ENCODE data around the gene FSTL3. TPM values are rescaled to one million over a fixed set of nuclear protein-coding genes. Genes with fewer than 3 reads are reported as not detected.

Gene FSTL3
- total RNA-seq, 1 donor from 2014 or later, result 312 TPM

DNA sequence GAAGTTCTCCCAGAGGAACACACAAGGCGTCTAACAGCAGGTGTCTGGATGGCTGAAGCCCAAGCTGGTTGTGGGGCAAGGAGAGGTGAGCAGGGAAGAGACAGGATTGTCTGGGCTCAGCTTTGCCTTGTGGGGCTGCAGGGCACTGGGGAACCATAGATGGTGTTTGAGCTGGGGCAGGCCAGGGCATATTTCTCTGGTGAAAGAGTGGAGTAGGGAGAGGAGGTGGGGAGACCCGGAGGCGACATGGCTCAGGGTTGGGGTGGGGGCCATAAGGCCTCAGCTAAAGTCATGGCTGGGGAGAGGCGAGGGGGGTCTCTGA is 27.1 kb downstream of the FSTL3 start:
- TF ChIP-seq, protein P1, sequence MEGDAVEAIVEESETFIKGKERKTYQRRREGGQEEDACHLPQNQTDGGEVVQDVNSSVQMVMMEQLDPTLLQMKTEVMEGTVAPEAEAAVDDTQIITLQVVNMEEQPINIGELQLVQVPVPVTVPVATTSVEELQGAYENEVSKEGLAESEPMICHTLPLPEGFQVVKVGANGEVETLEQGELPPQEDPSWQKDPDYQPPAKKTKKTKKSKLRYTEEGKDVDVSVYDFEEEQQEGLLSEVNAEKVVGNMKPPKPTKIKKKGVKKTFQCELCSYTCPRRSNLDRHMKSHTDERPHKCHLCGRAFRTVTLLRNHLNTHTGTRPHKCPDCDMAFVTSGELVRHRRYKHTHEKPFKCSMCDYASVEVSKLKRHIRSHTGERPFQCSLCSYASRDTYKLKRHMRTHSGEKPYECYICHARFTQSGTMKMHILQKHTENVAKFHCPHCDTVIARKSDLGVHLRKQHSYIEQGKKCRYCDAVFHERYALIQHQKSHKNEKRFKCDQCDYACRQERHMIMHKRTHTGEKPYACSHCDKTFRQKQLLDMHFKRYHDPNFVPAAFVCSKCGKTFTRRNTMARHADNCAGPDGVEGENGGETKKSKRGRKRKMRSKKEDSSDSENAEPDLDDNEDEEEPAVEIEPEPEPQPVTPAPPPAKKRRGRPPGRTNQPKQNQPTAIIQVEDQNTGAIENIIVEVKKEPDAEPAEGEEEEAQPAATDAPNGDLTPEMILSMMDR (IDR thresholded peaks at IDR 0.05), result no peak
- Mint-ChIP-seq H3K27me3 (ENCODE audit: low read depth) (no peaks in the 10 kb centered on the region), H3K9me3 (ENCODE audit: low read depth) (no peaks in the 10 kb centered on the region), H3K27ac (ENCODE audit: unreplicated experiment) (no peak overlapping the region), H3K4me3 (ENCODE audit: unreplicated experiment) (no peak overlapping the region), H3K4me1 (ENCODE audit: low read depth) (peaks cover 13% of the 10 kb centered on the region), H3K36me3 (ENCODE audit: low read depth) (no peaks in the 10 kb centered on the region)
- no peak for DNase-seq (ENCODE audit: low spot score)

DNA sequence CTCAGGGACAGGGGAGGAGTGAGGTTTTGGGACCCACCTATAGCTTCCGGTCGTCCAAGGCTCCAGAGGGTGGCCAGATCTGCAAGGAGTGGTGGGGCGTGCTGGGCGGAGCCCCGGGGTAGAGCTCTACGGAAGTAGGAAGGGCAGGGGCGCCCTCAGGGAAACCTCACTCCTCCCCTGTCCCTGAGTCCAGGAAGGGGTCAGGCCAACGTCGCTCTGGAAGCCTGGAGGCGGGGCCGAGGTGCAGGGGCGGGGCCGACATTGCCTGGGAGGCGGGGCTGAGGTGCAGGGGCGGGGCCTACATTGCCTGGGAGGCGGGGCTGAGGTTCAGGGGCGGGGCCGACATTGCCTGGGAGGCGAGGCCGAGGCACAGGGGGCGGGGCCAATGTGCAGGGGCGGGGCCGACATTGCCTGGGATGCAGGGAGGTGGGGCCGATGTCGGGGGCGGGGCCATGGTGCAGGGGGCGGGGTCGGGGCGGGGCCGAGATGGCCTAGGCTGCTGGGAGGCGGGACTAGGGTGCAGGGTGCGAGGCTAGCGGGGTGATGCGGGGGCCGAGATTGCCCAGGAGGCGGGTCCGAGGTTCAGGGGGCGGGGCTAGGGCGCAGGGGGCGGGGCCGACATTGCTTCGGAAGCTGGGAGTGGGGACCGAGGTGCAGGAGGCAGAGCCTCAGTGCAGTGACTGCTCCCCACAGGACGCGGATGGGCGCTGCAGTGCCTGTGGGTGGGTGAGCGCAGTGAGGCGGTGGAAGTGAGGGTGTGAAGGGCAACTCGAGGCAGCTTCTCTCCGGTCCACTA is 27.7 kb downstream of the FSTL3 start:
- Mint-ChIP-seq H3K27ac (ENCODE audit: unreplicated experiment) (no peak overlapping the region), H3K9me3 (ENCODE audit: low read depth) (no peaks in the 10 kb centered on the region), H3K27me3 (ENCODE audit: low read depth) (no peaks in the 10 kb centered on the region), H3K4me3 (ENCODE audit: unreplicated experiment) (no peak overlapping the region), H3K36me3 (ENCODE audit: low read depth) (no peaks in the 10 kb centered on the region), H3K4me1 (ENCODE audit: low read depth) (peaks cover 13% of the 10 kb centered on the region)
- DNase-seq (ENCODE audit: low spot score), result no peak
- TF ChIP-seq, protein P1 (IDR thresholded peaks at IDR 0.05), result no peak

DNA sequence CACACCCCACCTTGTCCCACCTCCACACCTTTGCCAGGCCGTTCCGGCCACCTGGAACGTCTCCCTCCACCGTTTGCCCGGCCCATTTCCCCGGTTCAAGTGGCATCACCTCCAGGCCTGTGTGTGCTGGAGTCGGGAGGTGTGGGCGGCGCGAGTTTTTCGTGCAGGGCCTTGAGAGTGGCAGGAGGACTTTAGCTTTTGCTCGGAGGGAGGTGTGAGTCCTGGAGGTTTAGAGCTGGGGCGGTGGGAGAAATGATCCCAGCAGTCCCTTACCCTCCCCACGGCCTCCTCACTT is 28.2 kb downstream of the FSTL3 start:
- Mint-ChIP-seq H3K27ac (ENCODE audit: unreplicated experiment) (no peak overlapping the region), H3K4me1 (ENCODE audit: low read depth) (peaks cover 13% of the 10 kb centered on the region), H3K27me3 (ENCODE audit: low read depth) (no peaks in the 10 kb centered on the region), H3K4me3 (ENCODE audit: unreplicated experiment) (no peak overlapping the region), H3K36me3 (ENCODE audit: low read depth) (no peaks in the 10 kb centered on the region), H3K9me3 (ENCODE audit: low read depth) (no peaks in the 10 kb centered on the region)
- DNase-seq (ENCODE audit: low spot score), result no peak
- TF ChIP-seq, protein P1 (IDR thresholded peaks at IDR 0.05), result no peak

DNA sequence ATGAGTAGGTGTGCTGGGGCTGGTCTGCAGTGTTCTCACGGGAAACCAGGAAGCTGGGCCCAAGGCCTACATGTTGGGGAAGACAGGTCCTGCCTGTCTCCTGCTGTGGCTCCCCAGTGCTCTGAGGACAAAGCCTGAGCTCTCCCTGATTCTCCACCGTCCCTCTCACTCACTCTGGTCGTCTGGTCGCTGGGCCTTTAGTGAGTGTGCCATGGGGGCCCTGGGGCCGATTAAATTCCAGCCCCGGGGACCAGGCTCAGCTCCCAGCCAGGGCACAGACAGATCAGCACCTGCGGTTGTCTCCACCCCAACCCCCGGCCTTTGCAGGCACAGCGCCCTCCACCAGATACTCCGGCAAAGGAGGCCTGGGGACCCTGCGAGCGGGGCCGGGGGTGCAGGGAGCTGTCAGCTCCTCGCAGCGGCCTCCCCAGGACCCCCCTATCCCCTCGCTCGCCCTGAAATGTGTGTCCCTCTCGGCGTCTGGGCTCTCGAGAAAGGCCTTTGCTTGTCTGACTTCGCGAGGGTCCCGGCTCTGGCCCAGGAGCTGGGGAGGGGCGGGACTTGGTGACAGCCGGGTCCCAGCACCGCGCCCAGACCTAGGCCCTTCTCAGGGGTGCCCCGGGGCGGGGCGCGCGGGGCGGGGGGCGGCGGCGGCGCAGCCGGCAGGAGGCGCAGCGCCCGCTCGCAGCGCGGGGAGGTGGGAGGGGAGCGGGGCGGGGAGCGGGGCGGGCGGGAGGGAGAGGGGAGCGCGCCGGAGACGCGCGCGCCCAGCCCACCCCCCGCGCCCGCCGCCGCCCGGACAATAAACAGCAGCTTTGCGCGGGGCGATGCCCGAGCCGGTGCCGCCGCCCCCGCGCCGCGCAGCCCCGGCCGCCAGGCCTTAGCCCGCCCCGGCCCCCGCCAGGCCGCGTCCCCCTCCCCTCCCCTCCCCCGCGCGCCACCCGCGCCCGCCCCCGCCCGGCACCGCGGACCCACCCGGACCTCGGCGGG is 32.3 kb downstream of the FSTL3 start, which contains the start of gene PALM:
TSS of gene PALM (plus strand) at position 782 of the 990 bp plus-strand sequence. CDS start 212 bp downstream, outside the sequence.
- DNase-seq (ENCODE audit: low spot score), result no peak
- H3K27ac Mint-ChIP-seq (ENCODE audit: unreplicated experiment), result peak within 1 kb of the TSS; percentile 53
- peaks cover 2% of the 10 kb centered on the region for H3K36me3 Mint-ChIP-seq (ENCODE audit: low read depth)
- peak within 1 kb of the TSS; percentile 73 for H3K4me3 Mint-ChIP-seq (ENCODE audit: unreplicated experiment)
- H3K9me3 Mint-ChIP-seq (ENCODE audit: low read depth), result no peaks in the 10 kb centered on the region
- TF ChIP-seq, protein P1 (IDR thresholded peaks at IDR 0.05), result peak; percentile 71
- H3K4me1 Mint-ChIP-seq (ENCODE audit: low read depth), result peaks cover 28% of the 10 kb centered on the region
- H3K27me3 Mint-ChIP-seq (ENCODE audit: low read depth), result no peaks in the 10 kb centered on the region

DNA sequence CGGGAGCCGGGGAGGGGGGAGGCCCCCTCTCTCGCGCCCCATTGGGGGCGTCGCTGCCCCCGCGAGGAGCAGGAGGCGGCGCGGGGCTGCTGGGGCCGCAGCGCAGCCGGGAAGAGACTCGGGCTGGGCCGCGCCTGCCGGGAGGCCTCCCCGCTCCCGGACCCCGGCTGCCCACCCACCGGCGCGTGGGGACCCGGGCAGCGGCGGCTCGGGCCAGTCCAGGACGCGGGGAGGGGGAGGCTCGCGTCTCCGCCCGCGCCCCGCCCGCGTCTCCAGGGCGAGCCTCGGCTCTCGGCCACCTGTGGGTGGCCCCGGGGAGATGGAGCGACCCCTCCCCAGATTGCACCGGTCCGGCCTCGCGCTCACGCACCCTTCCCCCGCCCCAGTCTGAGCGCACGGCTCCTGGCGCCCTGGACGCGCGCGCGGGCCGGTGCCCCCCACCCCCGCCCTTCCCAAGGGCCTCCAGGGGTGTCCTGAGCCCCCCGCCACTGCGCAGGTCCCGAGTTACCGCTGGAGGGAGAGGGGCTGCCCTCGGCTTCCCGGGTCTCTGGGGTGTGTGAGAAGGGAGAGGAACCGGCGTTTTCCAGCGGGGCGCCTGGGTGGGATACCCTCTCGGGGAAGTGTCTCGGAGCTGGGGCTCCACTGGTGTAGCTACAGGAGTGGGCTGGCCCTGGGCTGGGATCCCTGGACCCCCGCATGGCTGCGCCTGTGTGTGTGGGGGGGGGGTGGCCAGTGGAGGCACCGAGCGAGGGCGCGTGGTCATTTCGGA is 33.2 kb downstream of the FSTL3 start:
- H3K27me3 Mint-ChIP-seq (ENCODE audit: low read depth), result no peaks in the 10 kb centered on the region
- peaks cover 2% of the 10 kb centered on the region for H3K36me3 Mint-ChIP-seq (ENCODE audit: low read depth)
- peaks cover 28% of the 10 kb centered on the region for H3K4me1 Mint-ChIP-seq (ENCODE audit: low read depth)
- TF ChIP-seq, protein P1 (IDR thresholded peaks at IDR 0.05), result no peak
- DNase-seq (ENCODE audit: low spot score), result no peak
- H3K27ac Mint-ChIP-seq (ENCODE audit: unreplicated experiment), result no peak overlapping the region
- H3K4me3 Mint-ChIP-seq (ENCODE audit: unreplicated experiment), result peak overlapping the region; percentile 73
- no peaks in the 10 kb centered on the region for H3K9me3 Mint-ChIP-seq (ENCODE audit: low read depth)

Measured in chondrocyte (in vitro differentiated cells).